ENCODE measurements around the gene TMEM209.

GRCh38 chr7:130179631-130180030 lies 25.6 kb downstream of the TMEM209 start:
- no peak for TF ChIP-seq EZH2phosphoT487 (IDR thresholded peaks at IDR 0.05; ENCODE audit: insufficient read depth, low read depth)
- no peak for TF ChIP-seq EZH2 (IDR thresholded peaks at IDR 0.05; ENCODE audit: insufficient read depth, poor library complexity, severe bottlenecking)
